ENCODE measurements around the gene PLVAP.

Gene PLVAP

GRCh38 chr19:17402982-17403855, 26.1 kb upstream of the PLVAP start:
- DNase-seq (ENCODE audit: low spot score): peak; percentile 89
- in situ Hi-C loops (cut with MboI; ENCODE audit: low sequenced_read_pairs, unreplicated experiment): no loop called here
- TF ChIP-seq, protein P1, sequence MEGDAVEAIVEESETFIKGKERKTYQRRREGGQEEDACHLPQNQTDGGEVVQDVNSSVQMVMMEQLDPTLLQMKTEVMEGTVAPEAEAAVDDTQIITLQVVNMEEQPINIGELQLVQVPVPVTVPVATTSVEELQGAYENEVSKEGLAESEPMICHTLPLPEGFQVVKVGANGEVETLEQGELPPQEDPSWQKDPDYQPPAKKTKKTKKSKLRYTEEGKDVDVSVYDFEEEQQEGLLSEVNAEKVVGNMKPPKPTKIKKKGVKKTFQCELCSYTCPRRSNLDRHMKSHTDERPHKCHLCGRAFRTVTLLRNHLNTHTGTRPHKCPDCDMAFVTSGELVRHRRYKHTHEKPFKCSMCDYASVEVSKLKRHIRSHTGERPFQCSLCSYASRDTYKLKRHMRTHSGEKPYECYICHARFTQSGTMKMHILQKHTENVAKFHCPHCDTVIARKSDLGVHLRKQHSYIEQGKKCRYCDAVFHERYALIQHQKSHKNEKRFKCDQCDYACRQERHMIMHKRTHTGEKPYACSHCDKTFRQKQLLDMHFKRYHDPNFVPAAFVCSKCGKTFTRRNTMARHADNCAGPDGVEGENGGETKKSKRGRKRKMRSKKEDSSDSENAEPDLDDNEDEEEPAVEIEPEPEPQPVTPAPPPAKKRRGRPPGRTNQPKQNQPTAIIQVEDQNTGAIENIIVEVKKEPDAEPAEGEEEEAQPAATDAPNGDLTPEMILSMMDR (IDR thresholded peaks at IDR 0.05; ENCODE audit: borderline replicate concordance, control extremely low read depth, extremely low read depth, insufficient read depth, missing control alignments): no peak

DNA sequence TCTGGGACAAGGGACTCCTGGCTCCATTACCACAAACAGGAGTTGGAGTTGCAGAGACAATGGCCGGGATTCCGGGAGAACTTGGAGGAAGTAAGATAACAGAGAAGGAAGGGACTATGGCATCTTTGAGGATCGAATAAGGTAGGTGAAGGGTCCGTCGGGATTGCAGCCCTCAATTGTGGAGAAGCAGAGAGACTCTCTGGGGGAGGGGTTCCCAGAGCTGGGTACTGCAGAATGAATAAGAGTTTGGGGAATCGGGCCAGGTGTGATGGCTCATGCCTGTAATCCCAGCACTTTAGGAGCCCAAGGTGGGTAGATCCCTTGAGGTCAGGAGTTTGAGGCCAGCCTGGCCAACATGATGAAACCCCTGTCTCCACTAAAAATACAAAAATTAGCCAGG, 24.5 kb upstream of the PLVAP start:
- in situ Hi-C loops (cut with MboI; ENCODE audit: low sequenced_read_pairs, unreplicated experiment): no loop called here
- TF ChIP-seq, protein P1 (IDR thresholded peaks at IDR 0.05; ENCODE audit: borderline replicate concordance, control extremely low read depth, extremely low read depth, insufficient read depth, missing control alignments): no peak
- DNase-seq (ENCODE audit: low spot score): no peak

- DNase-seq (ENCODE audit: low spot score): no peak
- in situ Hi-C loops (cut with MboI; ENCODE audit: low sequenced_read_pairs, unreplicated experiment): no loop called here
- TF ChIP-seq, protein P1 (IDR thresholded peaks at IDR 0.05; ENCODE audit: borderline replicate concordance, control extremely low read depth, extremely low read depth, insufficient read depth, missing control alignments): no peak
These were observed 21.9 kb upstream of the PLVAP start for GRCh38 chr19:17398902-17399527.

DNA sequence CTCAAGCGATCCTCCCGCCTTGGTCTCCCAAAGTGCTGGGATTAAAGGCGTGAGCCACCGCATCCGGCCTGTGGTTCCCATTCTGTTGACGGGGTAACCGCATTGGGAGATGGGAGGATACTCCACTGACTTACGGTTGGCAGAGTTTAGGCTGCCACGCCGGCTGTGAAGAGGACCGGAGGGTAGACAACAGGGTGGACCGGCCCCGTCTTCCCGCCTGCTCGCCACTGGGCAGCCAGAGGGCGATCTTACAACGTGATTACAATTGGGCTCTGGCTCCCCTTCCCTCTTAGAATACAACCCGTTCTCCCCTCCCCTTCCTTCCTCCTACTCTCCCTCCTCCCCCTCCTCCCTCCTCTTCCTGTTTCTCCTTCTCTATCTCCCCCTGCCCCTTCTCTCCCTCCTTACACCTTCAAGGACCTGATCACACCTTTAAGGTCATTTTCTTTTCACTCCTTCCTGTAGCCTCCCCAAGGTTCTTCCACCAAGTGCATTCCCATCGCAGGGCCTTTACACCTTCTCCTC, 17.8 kb upstream of the PLVAP start:
- in situ Hi-C loops (cut with MboI; ENCODE audit: low sequenced_read_pairs, unreplicated experiment): no loop called here
- DNase-seq (ENCODE audit: low spot score): peak; percentile 83
- TF ChIP-seq, protein P1 (IDR thresholded peaks at IDR 0.05; ENCODE audit: borderline replicate concordance, control extremely low read depth, extremely low read depth, insufficient read depth, missing control alignments): peak; percentile 72

DNA sequence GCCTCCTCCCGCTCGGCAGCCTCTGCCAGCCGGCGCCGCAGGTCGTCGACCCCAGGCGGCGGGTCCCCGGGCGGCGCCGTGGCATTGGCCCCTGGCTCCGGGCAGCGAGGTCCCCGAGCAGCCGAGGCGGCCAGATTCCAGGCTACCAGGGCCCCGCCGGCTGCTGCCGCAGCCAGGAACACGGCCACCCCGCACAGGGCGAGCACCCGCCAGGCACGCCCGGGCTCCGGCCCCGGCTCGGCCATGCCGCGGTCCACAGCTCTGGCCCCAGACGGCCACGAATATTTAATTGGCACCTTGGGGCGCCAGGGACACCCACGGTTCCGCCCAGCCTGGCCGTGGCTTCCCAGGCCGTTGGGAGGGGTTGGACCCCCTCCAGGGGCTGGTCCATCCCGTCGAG, 16.8 kb upstream of the PLVAP start, which contains the start of gene CCDC194:
Gene CCDC194 (minus strand): TSS at position 283 of the 400 bp plus-strand sequence. CDS start 38 bp downstream, at position 245.
- in situ Hi-C loops (cut with MboI; ENCODE audit: low sequenced_read_pairs, unreplicated experiment): no loop called here
- no peak for DNase-seq (ENCODE audit: low spot score)
- TF ChIP-seq, protein P1 (IDR thresholded peaks at IDR 0.05; ENCODE audit: borderline replicate concordance, control extremely low read depth, extremely low read depth, insufficient read depth, missing control alignments): no peak

GRCh38 chr19:17393002-17393401, 15.9 kb upstream of the PLVAP start:
- in situ Hi-C loops (cut with MboI; ENCODE audit: low sequenced_read_pairs, unreplicated experiment): no loop called here
- DNase-seq (ENCODE audit: low spot score): no peak
- TF ChIP-seq, protein P1 (IDR thresholded peaks at IDR 0.05; ENCODE audit: borderline replicate concordance, control extremely low read depth, extremely low read depth, insufficient read depth, missing control alignments): no peak

Data from GM13976 (cell line).